Central memory CD8-positive, alpha-beta T cell (primary cell): ENCODE results near the gene CATSPERZ.
A peak's percentile ranks its signal among the peaks of the same experiment; 100 is the strongest.

ENCODE experiments used
- ATAC-seq: fragments of 150-1000 bp; cut with Tn5 transposase; replicated peaks from 2 replicates; pipeline ENCODE4 v1.10.0; 2022; ENCODE audit warnings: mild to moderate bottlenecking, moderate FRiP score, moderate number of reproducible peaks; ENCODE audit not compliant: poor library complexity, severe bottlenecking; ENCODE audit errors: extremely low read depth
- DNase-seq, 2 donors: peaks; one replicate each; pipeline ENCODE4 v3.0.0; 2021; ENCODE audit warnings: low spot score in 2 of 2
- H3K27ac Mint-ChIP-seq: one replicate; pipeline ENCODE4 v1.8.0; 2022; ENCODE audit warnings: low read depth, mild to moderate bottlenecking, moderate library complexity, mixed read lengths
- H3K27me3 Mint-ChIP-seq: one replicate; pipeline ENCODE4 v1.8.0; 2022; ENCODE audit warnings: mixed read lengths
- H3K36me3 Mint-ChIP-seq: one replicate; pipeline ENCODE4 v1.8.0; 2022; ENCODE audit warnings: mild to moderate bottlenecking, moderate library complexity, mixed read lengths; ENCODE audit not compliant: insufficient read depth
- H3K4me1 Mint-ChIP-seq: one replicate; pipeline ENCODE4 v1.8.0; 2022; ENCODE audit warnings: mixed read lengths
- H3K4me3 Mint-ChIP-seq: one replicate; pipeline ENCODE4 v1.8.0; 2022; ENCODE audit warnings: mild to moderate bottlenecking, moderate library complexity, mixed read lengths
- H3K9me3 Mint-ChIP-seq: one replicate; pipeline ENCODE4 v1.8.0; 2022; ENCODE audit warnings: mixed read lengths

CATSPERZ gene

GRCh38 chr11:64284962-64285884, 14.9 kb upstream of the CATSPERZ start, which contains the start of gene GPR137:
Gene GPR137, plus strand, starts transcription at chr11:64285848. Its CDS starts 677 bp downstream, at chr11:64286525.
- H3K9me3 Mint-ChIP-seq: no peaks in the 10 kb centered on the region
- H3K36me3 Mint-ChIP-seq: peaks cover 9% of the 10 kb centered on the region
- peaks cover 20% of the 10 kb centered on the region for H3K4me1 Mint-ChIP-seq
- peak within 1 kb of the TSS; percentile 97 for H3K27ac Mint-ChIP-seq
- peak; percentile 80 for ATAC-seq
- H3K4me3 Mint-ChIP-seq: peak within 1 kb of the TSS; percentile 87
- peak; percentile 91 to 96 for DNase-seq
- H3K27me3 Mint-ChIP-seq: no peaks in the 10 kb centered on the region

- H3K4me3 Mint-ChIP-seq: peak overlapping the region; percentile 87
- peaks cover 25% of the 10 kb centered on the region for H3K4me1 Mint-ChIP-seq
- DNase-seq (no peak), ATAC-seq (no peak)
- peaks cover 9% of the 10 kb centered on the region for H3K36me3 Mint-ChIP-seq
- no peaks in the 10 kb centered on the region for H3K9me3 Mint-ChIP-seq
- peaks cover 9% of the 10 kb centered on the region for H3K27me3 Mint-ChIP-seq
- peak overlapping the region; percentile 97 for H3K27ac Mint-ChIP-seq
These were observed 14.0 kb upstream of the CATSPERZ start for GRCh38 chr11:64285885-64286800.

- ATAC-seq (no peak), DNase-seq (no peak)
- Mint-ChIP-seq H3K4me1 (peaks cover 25% of the 10 kb centered on the region), H3K9me3 (no peaks in the 10 kb centered on the region), H3K36me3 (peaks cover 6% of the 10 kb centered on the region), H3K4me3 (peak overlapping the region; percentile 87), H3K27ac (peak overlapping the region; percentile 88), H3K27me3 (peaks cover 9% of the 10 kb centered on the region)
These were observed 13.4 kb upstream of the CATSPERZ start for GRCh38 chr11:64286801-64287159.

GRCh38 chr11:64287676-64288352, 12.3 kb upstream of the CATSPERZ start:
- peaks cover 6% of the 10 kb centered on the region for H3K36me3 Mint-ChIP-seq
- H3K4me1 Mint-ChIP-seq: peaks cover 29% of the 10 kb centered on the region
- H3K9me3 Mint-ChIP-seq: no peaks in the 10 kb centered on the region
- H3K27me3 Mint-ChIP-seq: peaks cover 17% of the 10 kb centered on the region
- peak overlapping the region; percentile 23 for H3K4me3 Mint-ChIP-seq
- no peak overlapping the region for H3K27ac Mint-ChIP-seq
- DNase-seq: no peak
- no peak for ATAC-seq

- DNase-seq: no peak
- H3K4me1 Mint-ChIP-seq: peaks cover 29% of the 10 kb centered on the region
- no peak overlapping the region for H3K27ac Mint-ChIP-seq
- peak overlapping the region; percentile 23 for H3K4me3 Mint-ChIP-seq
- peaks cover 22% of the 10 kb centered on the region for H3K27me3 Mint-ChIP-seq
- H3K9me3 Mint-ChIP-seq: no peaks in the 10 kb centered on the region
- no peak for ATAC-seq
- H3K36me3 Mint-ChIP-seq: peaks cover 6% of the 10 kb centered on the region
These were observed 11.8 kb upstream of the CATSPERZ start for GRCh38 chr11:64288353-64288750.

GRCh38 chr11:64289002-64289564, 11.1 kb upstream of the CATSPERZ start:
- Mint-ChIP-seq H3K36me3 (peaks cover 6% of the 10 kb centered on the region), H3K4me3 (no peak overlapping the region), H3K27ac (no peak overlapping the region), H3K4me1 (peaks cover 25% of the 10 kb centered on the region), H3K27me3 (peaks cover 29% of the 10 kb centered on the region), H3K9me3 (no peaks in the 10 kb centered on the region)
- no peak for ATAC-seq
- DNase-seq: no peak

- no peak for DNase-seq
- peaks cover 1% of the 10 kb centered on the region for H3K36me3 Mint-ChIP-seq
- H3K27ac Mint-ChIP-seq: no peak overlapping the region
- H3K4me1 Mint-ChIP-seq: peaks cover 23% of the 10 kb centered on the region
- no peak for ATAC-seq
- H3K9me3 Mint-ChIP-seq: no peaks in the 10 kb centered on the region
- peak overlapping the region; percentile 72 for H3K4me3 Mint-ChIP-seq
- H3K27me3 Mint-ChIP-seq: peaks cover 45% of the 10 kb centered on the region
These were observed 9.6 kb upstream of the CATSPERZ start for GRCh38 chr11:64290352-64291261.

GRCh38 chr11:64291262-64291751, 8.9 kb upstream of the CATSPERZ start, which contains the start of gene KCNK4:
Gene KCNK4, plus strand, starts transcription at chr11:64291302. Its CDS starts 1,717 bp downstream, at chr11:64293019.
- Mint-ChIP-seq H3K27me3 (peaks cover 52% of the 10 kb centered on the region), H3K9me3 (no peaks in the 10 kb centered on the region), H3K4me1 (peaks cover 20% of the 10 kb centered on the region), H3K27ac (no peak within 1 kb of the TSS), H3K4me3 (peak within 1 kb of the TSS; percentile 72), H3K36me3 (no peaks in the 10 kb centered on the region)
- no peak for ATAC-seq
- DNase-seq: no peak

- no peaks in the 10 kb centered on the region for H3K36me3 Mint-ChIP-seq
- no peak overlapping the region for H3K27ac Mint-ChIP-seq
- peak overlapping the region; percentile 66 for H3K4me3 Mint-ChIP-seq
- peaks cover 58% of the 10 kb centered on the region for H3K27me3 Mint-ChIP-seq
- H3K4me1 Mint-ChIP-seq: peaks cover 14% of the 10 kb centered on the region
- H3K9me3 Mint-ChIP-seq: no peaks in the 10 kb centered on the region
- DNase-seq (no peak), ATAC-seq (peak; percentile 48)
These were observed 8.3 kb upstream of the CATSPERZ start for GRCh38 chr11:64291752-64292459.

GRCh38 chr11:64292460-64293254, 7.5 kb upstream of the CATSPERZ start:
- ATAC-seq: no peak
- Mint-ChIP-seq H3K36me3 (no peaks in the 10 kb centered on the region), H3K27me3 (peaks cover 65% of the 10 kb centered on the region), H3K4me3 (peak overlapping the region; percentile 66), H3K27ac (no peak overlapping the region), H3K4me1 (peaks cover 13% of the 10 kb centered on the region), H3K9me3 (no peaks in the 10 kb centered on the region)
- no peak for DNase-seq
